DOHH2 (cell line): Measurements from ENCODE around the gene NBAS.

Experiments
- H3F3A ChIP-seq: fragments of 200-600 bp; sonication (generic), shearing (Covaris generic); 2 replicates; pipeline ENCODE4 v1.6.0; 2016; ENCODE audit warnings: antibody characterized with exemption, mild to moderate bottlenecking; ENCODE audit not compliant: control insufficient read depth, insufficient read depth
- H3K27ac ChIP-seq: fragments of 200-600 bp; sonication (generic); 2 replicates; pipeline ENCODE4 v1.5.1; 2014; ENCODE audit warnings: low read depth, mild to moderate bottlenecking, low read length, moderate library complexity
- H3K27me3 ChIP-seq: fragments of 200-600 bp; sonication (generic); 2 replicates; pipeline ENCODE4 v1.6.1; 2014; ENCODE audit warnings: mild to moderate bottlenecking, low read length, mixed read lengths; ENCODE audit not compliant: control insufficient read depth
- H3K36me3 ChIP-seq: fragments of 200-600 bp; sonication (generic); 2 replicates; pipeline ENCODE4 v1.6.1; 2014; ENCODE audit warnings: mild to moderate bottlenecking, low read length, moderate library complexity, mixed read lengths; ENCODE audit not compliant: control insufficient read depth
- H3K4me1 ChIP-seq: fragments of 200-600 bp; sonication (generic); 2 replicates; pipeline ENCODE4 v1.6.1; 2014; ENCODE audit warnings: mild to moderate bottlenecking, low read length, mixed read lengths; ENCODE audit not compliant: control insufficient read depth
- H3K4me2 ChIP-seq: fragments of 200-600 bp; sonication (generic); 2 replicates; pipeline ENCODE4 v1.6.0; 2014; ENCODE audit warnings: mild to moderate bottlenecking, low read length, moderate library complexity
- H3K4me3 ChIP-seq: fragments of 200-600 bp; sonication (generic); 2 replicates; pipeline ENCODE4 v1.5.1; 2014; ENCODE audit warnings: mild to moderate bottlenecking, low read length, mixed read lengths
- H3K79me2 ChIP-seq: fragments of 200-600 bp; sonication (generic); 2 replicates; pipeline ENCODE4 v1.6.1; 2014; ENCODE audit warnings: mild to moderate bottlenecking, low read length, mixed read lengths; ENCODE audit not compliant: control insufficient read depth
- H3K9me2 ChIP-seq: fragments of 200-600 bp; sonication (generic); replicated peaks from 2 replicates; pipeline ENCODE4 v1.6.1; 2014; ENCODE audit warnings: mild to moderate bottlenecking, low read length, mixed read lengths; ENCODE audit not compliant: control insufficient read depth
- H3K9me3 ChIP-seq: fragments of 200-600 bp; sonication (generic); 2 replicates; pipeline ENCODE4 v1.6.1; 2014; ENCODE audit warnings: antibody characterized with exemption, low read length, mixed read lengths; ENCODE audit not compliant: control insufficient read depth, insufficient read depth
- H4K20me1 ChIP-seq: fragments of 200-600 bp; sonication (generic); 2 replicates; pipeline ENCODE4 v1.6.0; 2014; ENCODE audit warnings: low read depth, mild to moderate bottlenecking, antibody characterized with exemption, low read length, moderate library complexity; ENCODE audit not compliant: control insufficient read depth, insufficient read depth
- CTCF ChIP-seq: fragments of 200-600 bp; sonication (generic); IDR thresholded peaks from one replicate; pipeline ENCODE4 v1.5.1; 2014; ENCODE audit warnings: antibody characterized with exemption, mild to moderate bottlenecking, low read depth, low read length; ENCODE audit not compliant: poor library complexity, severe bottlenecking
- EZH2phosphoT487 ChIP-seq: fragments of 200-600 bp; sonication (generic); IDR thresholded peaks from 2 replicates; pipeline ENCODE4 v1.6.1; 2017; ENCODE audit warnings: borderline replicate concordance, mild to moderate bottlenecking, antibody characterized with exemption, low read length, moderate library complexity, mixed read lengths

NBAS gene

DNA sequence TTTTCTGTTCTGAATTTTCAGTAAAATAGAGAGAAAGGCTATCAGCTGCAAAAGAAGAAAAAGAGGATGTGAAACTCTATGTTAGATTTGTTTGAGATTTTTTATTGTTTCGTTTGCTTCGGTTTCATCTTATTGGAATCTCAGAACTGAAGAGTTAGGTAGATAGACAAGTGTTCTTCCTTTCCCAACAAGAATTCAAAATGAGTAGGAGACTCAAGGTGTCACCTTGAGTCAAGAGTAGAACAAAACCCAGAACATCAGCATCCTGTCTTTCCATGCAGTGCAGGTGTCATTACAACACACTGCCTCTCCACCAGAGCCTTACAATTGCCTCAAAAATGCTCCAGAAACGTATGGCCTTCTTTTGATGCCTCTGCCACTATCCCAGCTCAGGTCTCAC is 21.1 kb downstream of the NBAS start:
- no peak for TF ChIP-seq CTCF
- TF ChIP-seq EZH2phosphoT487 = no peak
- H3K4me1 ChIP-seq = peaks cover 17% of the 10 kb centered on the region
- H3K27me3 ChIP-seq = no peaks in the 10 kb centered on the region
- H3K4me3 ChIP-seq = peak overlapping the region; percentile 7; the same call in 1 of the 2 replicates
- no peaks in the 10 kb centered on the region for H3K79me2 ChIP-seq
- no peaks in the 10 kb centered on the region for H3K9me2 ChIP-seq
- H3K27ac ChIP-seq = peak overlapping the region; percentile 19; the same call in 1 of the 2 replicates
- H3K36me3 ChIP-seq = peaks cover 7% of the 10 kb centered on the region
- H3F3A ChIP-seq = no peaks in the 10 kb centered on the region; the same call in 1 of the 2 replicates
- peak overlapping the region; percentile 66 for H3K4me2 ChIP-seq
- H3K9me3 ChIP-seq = no peaks in the 10 kb centered on the region
- H4K20me1 ChIP-seq = no peaks in the 10 kb centered on the region

DNA sequence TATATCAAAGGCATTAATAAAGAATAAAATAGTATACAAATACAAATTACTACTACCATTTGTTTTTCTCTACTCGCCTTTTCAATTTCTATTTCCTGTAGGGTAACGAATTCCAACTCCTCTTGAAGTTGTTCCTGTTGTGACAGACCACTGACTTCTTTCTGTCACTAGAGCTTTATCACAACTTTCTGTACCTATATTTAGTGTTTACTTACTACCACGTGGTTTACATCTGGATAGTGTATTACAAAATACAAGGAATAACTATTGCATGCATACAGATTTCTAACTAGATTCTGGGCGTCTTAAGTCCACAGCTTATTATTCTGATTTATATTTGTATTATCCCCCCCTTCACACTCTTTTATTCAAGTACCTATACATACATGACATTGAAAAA is 22.3 kb downstream of the NBAS start:
- Histone ChIP-seq H3K4me2 (no peak overlapping the region), H3K27me3 (no peaks in the 10 kb centered on the region)

DNA sequence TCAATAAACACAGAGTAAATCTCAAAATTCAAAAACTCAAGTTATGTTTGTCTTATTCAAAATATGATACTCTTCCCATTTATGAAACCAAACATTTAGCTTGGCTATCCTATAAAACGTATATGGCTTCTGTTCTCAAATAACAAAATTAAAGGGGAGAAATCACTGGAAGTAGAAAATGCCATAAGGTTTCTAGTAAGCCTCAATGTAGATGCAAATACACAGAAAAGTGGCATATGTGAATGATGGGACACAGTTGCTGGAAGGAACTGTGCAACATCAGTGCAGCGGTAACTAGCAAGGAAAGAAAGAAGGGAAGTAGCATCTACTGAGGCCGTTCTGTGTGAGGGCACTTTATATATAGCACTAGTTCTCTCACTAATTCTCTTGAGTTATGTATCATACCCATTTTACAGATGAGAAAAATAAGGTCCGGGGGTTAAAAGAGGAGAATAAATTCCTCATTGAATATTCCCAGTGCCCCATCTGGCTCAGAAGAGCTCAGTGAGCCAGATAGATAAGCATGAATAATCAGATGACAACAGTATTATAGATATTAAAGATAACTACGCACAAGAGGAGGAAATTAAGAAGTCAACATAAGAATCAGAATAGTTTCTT is 27.2 kb downstream of the NBAS start:
- H4K20me1 ChIP-seq = no peaks in the 10 kb centered on the region

More for the DNA sequence above, 22.3 kb downstream of the NBAS start:
- Histone ChIP-seq H3K4me3 (no peak overlapping the region), H3F3A (no peaks in the 10 kb centered on the region; the same call in 1 of the 2 replicates), H3K79me2 (no peaks in the 10 kb centered on the region), H3K9me3 (no peaks in the 10 kb centered on the region), H3K4me1 (peaks cover 17% of the 10 kb centered on the region), H3K27ac (no peak overlapping the region), H3K36me3 (peaks cover 15% of the 10 kb centered on the region), H3K9me2 (no peaks in the 10 kb centered on the region), H4K20me1 (no peaks in the 10 kb centered on the region)
- TF ChIP-seq CTCF (no peak), EZH2phosphoT487 (no peak)

More for the DNA sequence above, 27.2 kb downstream of the NBAS start:
- Histone ChIP-seq H3K36me3 (peaks cover 26% of the 10 kb centered on the region), H3F3A (no peaks in the 10 kb centered on the region), H3K4me2 (no peak overlapping the region), H3K9me3 (no peaks in the 10 kb centered on the region), H3K27me3 (no peaks in the 10 kb centered on the region), H3K9me2 (no peaks in the 10 kb centered on the region), H3K27ac (no peak overlapping the region), H3K4me3 (no peak overlapping the region), H3K4me1 (no peaks in the 10 kb centered on the region), H3K79me2 (no peaks in the 10 kb centered on the region)
- TF ChIP-seq CTCF = no peak
- no peak for TF ChIP-seq EZH2phosphoT487
